ENCODE data around the gene SERPINA3.
"Not testable (repeated sequence)": the region's sequence is repeated elsewhere in the genome, so short reads cannot be mapped to it uniquely, and the experiment has no call there.

The SERPINA3 gene

DNA sequence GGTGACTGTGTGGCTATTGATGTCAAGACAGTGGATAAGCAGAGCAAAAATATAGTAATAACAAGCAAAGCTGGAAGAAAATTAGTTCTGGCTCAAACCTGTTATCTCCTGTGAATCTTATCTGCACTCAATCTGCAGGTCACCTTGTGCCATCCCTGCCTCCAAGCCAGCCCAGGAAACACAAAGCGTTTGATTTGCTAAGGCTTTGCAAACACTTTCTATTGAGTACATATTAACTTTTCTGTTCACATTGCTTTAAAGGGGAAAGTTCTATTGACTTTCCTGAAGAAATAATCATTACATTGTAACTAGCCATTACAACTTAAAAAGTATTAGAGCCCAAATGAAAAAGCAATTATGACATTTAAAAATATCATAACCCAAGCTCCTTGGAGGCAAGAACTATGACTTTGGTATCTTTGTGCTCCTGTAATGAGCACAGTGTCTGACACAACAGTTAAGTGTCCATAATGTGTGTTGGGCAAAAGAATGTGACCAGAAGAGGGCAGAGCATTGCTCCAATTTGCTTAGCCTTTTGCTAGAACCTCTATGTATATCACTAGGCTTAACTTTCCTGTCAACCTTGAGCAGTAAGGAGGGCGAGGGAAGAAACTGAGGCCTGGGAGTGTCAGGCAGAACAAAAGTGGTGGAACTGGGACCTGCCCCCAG lies 24.7 kb downstream of the SERPINA3 start:
- DNase-seq, result no peak

DNA sequence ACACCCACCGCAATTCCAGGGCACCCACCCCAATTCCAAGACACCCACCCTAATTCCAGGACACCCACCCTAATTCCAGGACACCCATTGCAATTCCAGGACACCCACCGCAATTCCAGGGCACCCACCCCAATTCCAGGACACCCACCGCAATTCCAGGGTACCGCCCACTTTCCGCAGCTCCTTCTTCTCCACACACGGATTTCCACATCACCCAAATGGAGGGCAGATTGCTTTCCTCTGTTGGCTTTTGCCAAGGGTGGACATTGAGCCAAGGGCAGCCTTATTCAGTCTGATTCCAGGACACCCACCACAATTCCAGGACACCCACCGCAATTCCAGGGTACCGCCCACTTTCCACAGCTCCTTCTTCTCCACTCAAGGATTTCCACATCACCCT lies 25.6 kb downstream of the SERPINA3 start:
- not testable (repeated sequence) for DNase-seq

DNA sequence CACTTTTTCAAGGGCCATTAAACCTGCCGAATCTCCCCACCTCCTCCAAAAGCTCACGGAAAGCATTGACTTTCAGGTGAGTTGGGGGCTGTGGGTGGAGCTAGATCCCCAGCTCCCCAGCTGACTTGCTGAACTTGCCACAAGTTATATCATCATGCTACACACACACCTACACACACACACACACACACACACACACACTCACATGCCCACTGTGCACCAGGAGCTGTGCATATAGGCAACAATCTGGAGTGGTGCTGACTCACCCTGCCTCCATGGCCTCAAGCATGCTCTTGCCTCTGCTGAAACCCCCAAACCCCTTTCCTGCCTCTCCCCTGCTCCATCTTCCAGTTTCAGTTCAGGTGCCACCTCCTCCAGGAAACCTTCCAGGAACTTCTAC lies 26.1 kb downstream of the SERPINA3 start:
- no peak for DNase-seq

DNA sequence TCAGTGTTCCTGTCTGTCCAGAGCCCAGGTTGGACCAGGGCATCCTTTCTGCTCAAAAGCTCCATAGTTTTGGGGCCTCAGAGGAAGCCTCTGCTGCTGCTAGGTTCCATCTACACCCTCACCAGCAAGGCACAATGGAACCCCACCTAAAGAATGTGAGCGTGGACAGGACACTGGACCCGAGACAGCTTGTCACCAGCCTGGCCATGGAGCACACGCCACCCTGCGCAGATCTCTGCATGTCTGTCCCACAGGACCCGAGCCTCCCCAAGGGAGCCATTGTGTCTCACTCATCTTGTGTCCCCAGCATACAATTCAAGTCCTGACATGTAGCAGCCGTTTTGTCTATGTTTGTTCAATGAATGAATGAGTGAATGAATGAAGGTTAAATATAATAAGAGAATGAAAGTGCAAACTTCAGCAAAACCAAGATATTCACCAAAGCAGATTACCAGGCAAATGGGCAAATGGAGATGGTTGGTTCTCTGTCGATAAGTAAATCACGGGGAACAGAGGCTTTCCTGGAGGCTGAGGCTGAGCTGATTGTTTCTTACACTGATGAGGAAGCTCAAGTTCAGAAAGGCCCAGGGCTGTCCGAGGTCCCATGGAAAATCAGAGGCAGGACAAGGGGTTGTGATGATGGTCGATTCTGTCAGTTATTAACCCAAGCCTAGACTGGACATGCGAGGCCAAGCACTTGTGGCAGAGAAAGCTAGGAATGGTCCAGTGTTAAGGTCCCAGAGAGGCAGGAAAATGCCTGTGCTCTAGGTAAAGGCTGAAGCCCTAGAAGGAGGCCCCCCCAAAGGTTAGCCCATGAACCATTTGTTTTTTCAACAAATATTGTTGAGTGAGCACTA lies 27.0 kb downstream of the SERPINA3 start:
- no peak for DNase-seq

DNA sequence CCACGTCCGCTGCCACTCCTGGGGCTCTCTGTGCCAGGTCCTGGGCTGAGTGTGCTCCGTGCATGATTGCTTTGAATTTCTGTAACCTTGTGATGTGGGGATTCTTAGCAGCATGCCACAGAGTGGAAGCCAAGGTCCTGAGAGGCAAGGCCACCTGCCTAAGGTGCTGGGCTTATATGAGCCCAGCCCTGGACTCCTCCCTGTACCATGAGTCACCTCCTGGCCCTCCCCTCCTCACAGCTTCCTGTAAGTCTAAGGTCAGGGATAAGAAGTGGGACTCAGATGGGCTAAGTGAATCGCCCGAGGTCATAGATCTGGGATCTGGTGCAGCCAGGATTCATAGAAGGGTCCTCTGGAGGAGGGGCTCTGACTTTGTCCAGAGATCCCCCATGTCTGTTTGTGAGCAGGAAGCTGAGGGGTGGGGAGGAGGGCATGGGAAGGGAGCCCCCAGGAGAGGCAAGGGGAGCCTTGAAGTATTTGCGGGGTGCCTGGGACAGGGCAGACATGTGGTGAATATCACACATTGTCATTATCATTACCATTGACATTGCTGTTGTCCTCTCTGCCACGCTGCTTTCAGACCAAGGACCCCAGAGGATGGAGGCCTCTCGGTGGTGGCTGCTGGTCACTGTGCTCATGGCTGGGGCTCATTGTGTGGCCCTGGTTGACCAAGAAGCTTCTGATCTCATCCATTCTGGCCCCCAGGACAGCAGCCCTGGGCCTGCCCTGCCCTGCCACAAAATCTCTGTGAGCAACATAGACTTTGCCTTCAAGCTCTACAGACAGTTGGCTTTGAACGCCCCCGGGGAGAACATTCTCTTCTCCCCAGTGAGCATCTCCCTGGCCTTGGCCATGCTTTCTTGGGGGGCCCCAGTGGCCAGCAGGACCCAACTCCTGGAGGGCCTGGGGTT lies 28.8 kb downstream of the SERPINA3 start:
- no peak for DNase-seq

DNA sequence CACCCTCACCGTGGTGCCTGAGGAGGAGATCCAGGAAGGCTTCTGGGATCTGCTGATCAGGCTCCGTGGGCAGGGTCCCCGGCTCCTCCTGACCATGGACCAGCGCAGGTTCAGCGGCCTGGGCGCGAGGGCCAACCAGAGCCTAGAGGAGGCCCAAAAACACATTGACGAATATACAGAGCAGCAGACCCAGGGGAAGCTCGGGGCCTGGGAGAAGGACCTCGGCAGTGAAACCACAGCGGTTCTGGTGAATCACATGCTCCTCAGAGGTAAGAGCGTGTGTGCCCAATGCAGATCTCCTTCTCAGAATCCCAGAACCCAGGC lies 29.4 kb downstream of the SERPINA3 start:
- no peak for DNase-seq

DNA sequence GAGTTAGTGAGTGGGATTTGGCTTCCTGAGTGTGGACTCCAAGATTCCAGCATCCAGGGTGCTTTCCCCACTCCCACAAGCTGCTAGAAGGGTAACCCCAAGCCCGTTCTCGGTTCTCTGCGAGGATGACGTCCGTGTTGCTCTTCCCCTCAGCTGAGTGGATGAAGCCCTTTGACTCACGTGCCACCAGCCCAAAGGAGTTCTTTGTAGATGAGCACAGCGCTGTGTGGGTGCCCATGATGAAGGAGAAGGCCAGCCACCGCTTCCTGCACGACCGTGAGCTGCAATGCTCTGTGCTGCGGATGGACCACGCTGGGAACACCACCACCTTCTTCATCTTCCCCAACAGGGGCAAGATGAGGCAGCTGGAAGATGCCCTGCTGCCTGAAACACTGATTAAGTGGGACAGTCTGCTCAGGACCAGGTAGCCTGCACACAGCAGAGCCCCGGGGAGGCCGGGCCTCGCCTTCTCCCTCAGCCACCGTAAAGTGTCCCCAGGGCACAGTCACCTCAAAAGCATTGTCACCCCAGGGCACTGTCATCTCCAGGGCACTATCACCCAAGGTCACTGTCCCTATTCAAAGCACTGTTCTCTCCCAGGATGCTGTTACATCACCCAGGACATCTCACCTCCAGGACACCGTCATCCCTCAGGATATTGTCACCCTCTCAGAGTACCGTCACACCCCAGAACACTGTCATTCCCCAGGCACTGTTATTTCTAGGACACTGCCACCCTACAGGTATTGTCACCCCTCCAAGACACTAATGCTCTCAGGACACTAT lies 31.3 kb downstream of the SERPINA3 start:
- DNase-seq, result no peak

DNA sequence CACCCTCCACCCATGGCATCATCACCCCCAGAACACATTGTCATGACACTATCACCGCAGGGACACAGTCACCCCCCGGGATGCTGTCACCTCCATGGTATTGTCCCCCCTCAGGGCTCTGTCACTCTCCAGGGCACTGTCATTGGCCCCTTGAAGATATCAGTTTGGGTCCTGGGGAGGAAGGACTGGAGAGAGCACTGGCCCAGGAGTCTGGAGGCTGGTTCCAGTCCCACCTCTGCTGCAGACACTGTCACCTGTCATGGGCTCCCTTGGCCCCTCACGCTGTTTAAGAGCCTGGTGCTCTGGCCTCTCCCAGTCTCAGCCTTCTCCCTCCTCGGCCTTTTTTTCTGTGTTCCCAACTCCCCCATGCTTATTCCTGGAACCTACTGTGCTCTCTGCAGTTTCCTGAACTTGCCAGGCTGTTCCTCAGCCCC lies 31.9 kb downstream of the SERPINA3 start:
- no peak for DNase-seq

DNA sequence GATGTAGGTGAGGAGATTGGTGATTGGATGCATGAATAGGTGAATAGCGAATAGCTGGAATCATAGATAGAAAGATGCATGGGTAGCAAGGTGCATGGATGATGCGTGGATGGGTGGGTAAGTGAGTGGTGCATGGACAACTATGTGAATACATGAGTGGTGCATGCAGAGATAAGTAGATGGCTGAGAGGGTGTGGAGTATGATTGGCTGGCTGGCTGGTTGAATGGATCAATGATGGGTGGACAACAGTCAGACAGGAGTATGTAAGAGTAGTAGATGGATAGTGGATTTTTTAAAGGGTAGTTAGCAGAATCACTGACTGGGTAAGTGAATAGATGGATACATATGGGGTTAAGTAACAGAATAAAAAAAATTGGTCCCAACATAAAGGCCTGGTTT lies 33.9 kb downstream of the SERPINA3 start:
- no peak for DNase-seq

DNA sequence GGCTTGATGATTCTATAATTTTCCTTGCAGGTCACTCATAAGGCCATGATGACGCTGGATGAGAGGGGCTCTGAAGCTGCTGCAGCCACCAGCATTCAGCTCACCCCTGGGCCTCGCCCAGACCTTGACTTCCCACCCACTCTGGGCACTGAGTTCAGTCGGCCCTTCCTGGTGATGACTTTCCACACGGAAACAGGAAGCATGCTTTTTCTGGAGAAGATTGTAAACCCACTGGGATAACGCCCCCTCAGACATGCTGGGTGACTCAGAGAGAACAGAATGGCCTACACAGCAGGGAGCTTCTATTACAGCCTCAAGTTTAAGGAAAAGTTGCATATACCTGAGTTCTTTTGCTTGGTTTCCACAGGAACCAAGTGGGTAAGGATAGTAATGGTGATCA lies 34.3 kb downstream of the SERPINA3 start:
- no peak for DNase-seq

DNA sequence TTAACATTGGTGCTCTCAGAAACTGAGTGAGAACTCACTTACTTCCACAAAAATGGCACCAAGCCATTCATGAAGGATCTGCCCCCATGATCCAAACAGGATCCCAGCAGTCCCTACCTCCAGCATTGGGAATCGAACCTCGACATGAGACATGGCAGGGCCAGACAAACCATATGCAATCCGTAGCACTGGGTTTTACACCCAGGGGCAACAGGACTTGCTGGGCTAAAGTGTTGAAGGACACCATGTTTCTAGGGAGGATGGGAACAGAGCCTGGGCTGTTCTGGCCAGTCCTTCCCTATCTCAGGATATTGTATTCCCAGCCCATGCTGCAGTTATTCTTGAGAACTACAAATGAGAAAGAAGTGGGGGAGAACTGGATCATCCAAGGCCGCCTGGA lies 36.6 kb downstream of the SERPINA3 start:
- no peak for DNase-seq

DNA sequence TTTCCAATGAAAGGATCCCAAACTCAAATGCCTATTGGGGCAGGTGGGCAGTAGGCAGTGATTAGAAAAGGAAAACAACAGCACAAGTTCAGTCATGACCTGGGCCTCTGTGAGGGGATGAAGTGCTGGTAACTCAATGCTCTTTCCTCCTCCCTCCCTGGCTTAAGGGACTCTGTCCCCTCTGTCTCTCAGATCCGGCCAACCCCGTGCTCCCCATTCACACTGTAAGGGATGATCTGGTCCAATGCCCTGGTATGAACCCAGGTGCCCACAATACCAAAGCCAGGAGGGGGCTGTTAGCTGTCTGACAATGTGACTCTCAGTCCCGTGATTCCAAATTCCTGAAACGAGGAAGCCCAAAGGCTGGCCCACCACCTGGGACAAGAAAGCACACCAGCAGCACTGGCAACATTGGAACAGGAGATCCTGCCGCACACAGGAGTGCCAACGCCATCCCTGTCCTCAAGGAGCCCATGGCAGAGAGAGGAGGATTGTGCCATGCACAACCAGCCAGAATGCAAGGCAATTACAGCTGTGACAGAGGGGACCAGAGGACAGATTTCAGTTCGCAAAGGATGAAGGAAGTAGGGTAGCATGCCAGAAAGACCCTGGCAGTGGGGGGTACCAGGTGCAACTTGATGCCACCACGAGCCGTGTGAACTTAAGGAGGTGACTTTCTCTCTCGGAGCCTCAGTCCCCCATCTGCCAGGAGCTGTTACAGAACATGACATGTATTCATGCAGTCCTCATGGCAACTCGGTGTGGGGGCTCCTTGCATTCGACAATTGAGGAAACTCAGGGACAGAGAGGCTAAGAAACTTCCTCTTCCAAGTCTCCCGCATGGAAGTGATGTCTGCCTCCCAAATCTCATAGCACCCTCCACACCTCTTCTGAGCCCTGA lies 37.6 kb downstream of the SERPINA3 start:
- DNase-seq, result no peak

DNA sequence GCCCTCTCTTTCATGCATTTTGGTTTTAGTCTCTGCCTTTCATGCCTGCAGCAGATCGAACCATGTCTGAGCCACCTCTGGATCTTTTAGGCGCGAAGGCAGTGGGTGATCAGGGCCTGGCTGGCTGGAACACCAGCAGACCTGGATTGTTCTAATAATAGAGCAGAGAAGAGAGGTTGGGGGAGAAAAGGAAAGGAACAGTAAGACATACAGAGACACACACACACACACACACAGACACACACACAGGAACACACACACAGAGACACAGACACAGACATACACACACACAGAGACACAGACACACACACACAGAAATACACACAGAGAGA lies 38.2 kb downstream of the SERPINA3 start:
- no peak for DNase-seq

DNA sequence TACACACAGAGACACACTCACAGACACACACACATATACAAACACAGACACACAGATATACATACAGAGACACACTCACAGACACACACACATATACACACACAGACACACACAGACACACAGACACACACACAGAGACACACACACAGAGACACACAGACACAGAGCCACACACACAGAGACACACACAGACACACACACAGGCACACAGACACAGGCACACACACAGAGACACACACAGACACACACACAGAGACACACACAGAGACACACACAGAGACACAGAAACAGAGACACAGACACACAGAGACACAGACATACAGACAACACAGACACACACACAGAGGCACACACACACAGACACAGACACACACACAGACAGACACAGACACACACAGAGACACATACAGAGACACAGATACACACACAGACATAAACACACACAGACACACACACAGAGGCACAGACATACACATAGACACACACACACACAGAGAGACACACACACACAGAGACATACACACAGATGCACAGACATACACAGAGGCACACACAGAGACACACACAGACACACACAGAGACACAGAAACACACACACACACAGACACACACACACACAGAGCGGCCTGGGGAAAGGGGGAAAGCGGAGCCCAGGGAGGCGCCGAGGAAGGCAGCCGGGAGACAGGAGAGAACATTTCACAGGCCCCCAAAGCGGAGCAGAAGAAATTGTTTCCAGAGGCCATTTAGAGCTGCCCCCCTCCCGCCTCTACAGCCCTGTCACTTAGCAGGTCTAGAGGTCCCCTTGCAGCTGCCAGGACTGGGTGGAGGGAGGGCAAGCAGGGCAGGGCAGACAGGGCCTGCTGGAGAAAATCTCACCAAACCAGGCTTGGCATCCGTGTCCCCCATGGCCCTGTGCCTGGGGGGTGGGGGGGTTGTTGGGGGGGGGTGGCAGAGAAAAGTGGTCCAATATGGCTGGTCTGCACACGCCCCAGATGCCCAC lies 38.9 kb downstream of the SERPINA3 start:
- DNase-seq, result no peak

DNA sequence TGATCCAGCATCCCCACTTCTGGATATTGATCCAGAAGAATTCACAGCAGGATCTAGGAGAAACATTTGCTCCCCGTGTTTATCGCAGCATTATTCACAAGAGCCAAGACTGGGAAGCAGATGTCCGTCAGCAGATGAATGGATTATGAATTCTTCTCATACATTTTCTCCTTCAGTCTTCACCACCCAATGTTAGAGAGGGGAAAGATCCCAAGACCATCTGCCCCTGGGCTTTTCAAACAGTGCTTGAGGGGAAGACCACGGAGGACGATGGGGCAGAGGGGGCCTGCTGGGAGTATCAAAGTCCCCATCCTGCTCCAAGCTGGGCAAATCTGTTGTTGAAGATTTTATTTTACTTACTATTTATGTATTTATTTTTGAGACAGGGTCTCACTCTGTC lies 41.1 kb downstream of the SERPINA3 start:
- DNase-seq, result no peak

DNA sequence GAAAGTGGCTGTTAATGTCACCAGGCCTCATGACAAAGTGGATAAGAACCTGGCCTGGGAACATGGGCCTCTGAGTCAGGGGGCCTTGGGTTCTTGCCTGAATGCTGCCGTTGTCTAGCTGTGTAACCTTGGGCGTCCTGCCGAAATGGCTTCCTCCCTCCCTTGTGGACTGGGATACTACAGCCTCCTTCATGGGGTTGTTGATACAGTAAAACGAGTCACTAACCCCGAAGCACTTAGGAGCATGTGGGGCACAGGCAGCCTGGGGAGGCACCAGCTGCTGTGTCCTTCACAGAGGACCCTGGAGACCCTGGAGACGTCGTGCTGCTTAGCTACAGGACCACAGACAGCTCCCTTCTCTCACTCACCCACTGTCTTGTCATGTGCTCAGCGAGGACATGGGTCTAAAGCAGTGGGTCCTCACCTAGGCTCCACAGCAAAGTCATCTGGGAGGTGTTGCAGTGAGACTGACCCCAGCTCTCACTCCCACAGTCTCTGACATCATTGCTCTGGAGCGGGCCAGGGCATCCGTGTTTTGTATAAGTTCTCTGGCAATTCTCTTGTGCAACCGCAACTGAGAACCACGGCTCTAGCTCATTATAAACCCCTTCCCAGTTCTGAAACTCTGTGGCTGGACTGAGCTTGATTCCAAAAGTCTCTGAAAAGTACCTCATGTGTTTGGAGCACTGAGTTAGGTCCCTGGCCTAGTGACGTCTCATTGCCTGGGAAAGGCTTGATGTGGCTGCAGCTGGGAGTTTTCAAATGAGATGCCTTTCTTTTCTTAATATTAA lies 42.1 kb downstream of the SERPINA3 start:
- no peak for DNase-seq

DNA sequence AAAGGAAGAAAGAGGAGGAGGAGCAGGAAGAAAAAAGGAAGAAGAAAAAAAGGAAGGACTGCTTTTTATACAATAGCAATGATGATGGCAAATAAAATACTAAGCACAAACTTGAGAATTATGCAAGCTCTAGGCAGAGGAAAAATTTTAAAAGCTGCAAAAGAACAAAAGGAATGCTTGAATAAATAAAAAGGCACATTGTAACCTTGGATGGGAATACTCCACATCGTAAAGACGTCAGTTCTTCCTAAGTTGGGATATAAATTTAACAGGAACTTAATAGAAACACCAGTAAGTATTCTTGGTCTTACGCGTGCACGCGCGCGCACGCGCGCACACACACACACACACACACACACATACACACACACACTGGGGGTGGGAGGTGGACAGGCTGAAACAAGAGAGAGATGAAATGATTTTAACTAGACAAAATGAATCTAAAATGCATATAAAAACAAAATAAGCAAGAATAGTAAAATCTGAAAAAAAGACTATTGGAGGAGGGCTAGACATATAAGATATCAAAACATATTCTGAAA lies 43.0 kb downstream of the SERPINA3 start:
- no peak for DNase-seq

DNA sequence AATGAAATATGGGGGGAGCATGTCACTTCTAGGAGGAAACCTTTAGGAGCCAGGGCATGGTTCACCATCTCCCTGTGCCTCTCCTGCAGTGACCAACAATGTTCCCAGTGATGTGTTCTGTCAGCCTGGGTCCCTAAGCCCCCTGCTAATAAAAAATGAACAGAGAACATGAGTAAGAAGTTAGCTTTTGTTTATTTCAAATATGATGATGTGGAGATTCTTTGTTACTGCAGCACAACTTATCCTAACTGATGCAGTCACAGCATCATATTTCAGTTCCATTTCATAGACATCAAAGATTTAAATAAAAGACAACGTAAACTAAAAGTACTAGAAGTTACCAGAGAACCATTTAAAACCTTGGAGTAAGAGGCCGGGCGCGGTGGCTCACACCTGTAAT lies 43.9 kb downstream of the SERPINA3 start:
- DNase-seq, result no peak

DNA sequence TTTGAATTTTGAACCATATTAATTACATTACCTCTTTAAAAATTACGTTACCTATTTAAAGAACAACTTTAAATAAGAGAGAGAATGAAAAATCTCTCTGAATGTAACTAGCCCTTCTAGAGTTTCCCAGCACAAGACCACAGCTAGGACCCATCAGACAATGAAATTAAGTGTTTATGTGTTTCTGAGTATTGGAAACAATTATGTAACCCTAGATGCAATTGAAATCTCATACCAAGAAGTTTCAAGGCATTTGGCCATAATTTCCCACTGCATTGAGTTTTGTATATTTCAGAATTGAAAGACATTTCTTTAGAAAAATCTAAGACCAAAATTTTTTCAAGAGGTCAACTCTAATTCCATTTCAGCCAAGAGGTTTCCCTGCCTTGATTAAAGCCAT lies 47.1 kb downstream of the SERPINA3 start:
- DNase-seq, result no peak
